Left ventricle myocardium inferior (tissue), 1 donor: ENCODE measurements around the gene GDPD4. TPM values are rescaled to one million over a fixed set of nuclear protein-coding genes. Genes with fewer than 3 reads are reported as not detected.

Experiments
- DNase-seq: peaks from one replicate; pipeline ENCODE4 v3.0.0-alpha.2; 2020
- H3K27ac ChIP-seq: fragments of 200-600 bp; replicated peaks from 2 replicates; pipeline ENCODE4 v1.8.0; 2021
- H3K27me3 ChIP-seq: fragments of 200-600 bp; 2 replicates; pipeline ENCODE4 v1.8.0; 2021; ENCODE audit warnings: low read depth
- H3K36me3 ChIP-seq: fragments of 200-600 bp; 2 replicates; pipeline ENCODE4 v1.8.0; 2021
- H3K4me1 ChIP-seq: fragments of 200-600 bp; 2 replicates; pipeline ENCODE4 v1.8.0; 2021
- H3K4me3 ChIP-seq: fragments of 200-600 bp; 2 replicates; pipeline ENCODE4 v1.8.0; 2021; ENCODE audit warnings: mild to moderate bottlenecking, moderate library complexity
- H3K9me3 ChIP-seq: fragments of 200-600 bp; replicated peaks from 2 replicates; pipeline ENCODE4 v1.8.0; 2021
- intact Hi-C: fragments of 100-400 bp; cut with micrococcal nuclease; formaldehyde crosslinking; loops from one replicate; pipeline ENCODE4 v1.11.0; 2022
- total RNA-seq: library from RNA; stranded (reverse); fragmentation: NEBNext Ultra II Directional; extraction: Animal tissue kit (Norgen Biotek cat#: 25700); gene quantifications from one replicate; pipeline ENCODE4 v1.2.1, GENCODE V29; 2021
- TF ChIP-seq, protein P1 (sequence below): fragments of 200-600 bp; IDR thresholded peaks from 2 replicates; pipeline ENCODE4 v1.8.0; 2021; ENCODE audit warnings: antibody characterized with exemption, mild to moderate bottlenecking, borderline replicate concordance
- donor health status: DM: no; HTN: yes; CAD: no; lungs with severe emphysema.

The GDPD4 gene
- total RNA-seq, 1 donor from 2014 or later: not detected

DNA sequence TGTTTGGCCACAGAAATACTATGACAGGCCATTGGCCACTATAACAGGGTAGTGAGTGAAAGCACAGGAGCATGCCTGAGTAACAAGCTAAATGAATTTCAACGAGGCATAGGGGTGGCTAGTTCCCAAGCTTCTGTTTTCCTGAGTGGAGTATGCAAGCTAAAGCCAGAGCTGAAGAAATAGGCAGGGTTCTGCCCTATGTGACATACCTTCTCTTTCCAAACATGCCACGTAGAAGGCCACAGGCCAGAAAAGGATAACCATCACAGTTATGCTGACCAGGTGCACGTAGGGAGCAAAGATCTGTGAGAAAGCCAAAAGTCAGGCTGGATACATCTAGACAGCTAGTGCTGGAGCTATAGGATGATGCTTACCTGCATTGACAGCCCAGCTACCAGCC, 30.6 kb downstream of the GDPD4 start:
- no peak for DNase-seq
- H3K27ac ChIP-seq: no peak overlapping the region
- no peaks in the 10 kb centered on the region for H3K4me1 ChIP-seq
- no peaks in the 10 kb centered on the region for H3K36me3 ChIP-seq
- H3K27me3 ChIP-seq: peaks cover 16% of the 10 kb centered on the region
- TF ChIP-seq, protein P1, sequence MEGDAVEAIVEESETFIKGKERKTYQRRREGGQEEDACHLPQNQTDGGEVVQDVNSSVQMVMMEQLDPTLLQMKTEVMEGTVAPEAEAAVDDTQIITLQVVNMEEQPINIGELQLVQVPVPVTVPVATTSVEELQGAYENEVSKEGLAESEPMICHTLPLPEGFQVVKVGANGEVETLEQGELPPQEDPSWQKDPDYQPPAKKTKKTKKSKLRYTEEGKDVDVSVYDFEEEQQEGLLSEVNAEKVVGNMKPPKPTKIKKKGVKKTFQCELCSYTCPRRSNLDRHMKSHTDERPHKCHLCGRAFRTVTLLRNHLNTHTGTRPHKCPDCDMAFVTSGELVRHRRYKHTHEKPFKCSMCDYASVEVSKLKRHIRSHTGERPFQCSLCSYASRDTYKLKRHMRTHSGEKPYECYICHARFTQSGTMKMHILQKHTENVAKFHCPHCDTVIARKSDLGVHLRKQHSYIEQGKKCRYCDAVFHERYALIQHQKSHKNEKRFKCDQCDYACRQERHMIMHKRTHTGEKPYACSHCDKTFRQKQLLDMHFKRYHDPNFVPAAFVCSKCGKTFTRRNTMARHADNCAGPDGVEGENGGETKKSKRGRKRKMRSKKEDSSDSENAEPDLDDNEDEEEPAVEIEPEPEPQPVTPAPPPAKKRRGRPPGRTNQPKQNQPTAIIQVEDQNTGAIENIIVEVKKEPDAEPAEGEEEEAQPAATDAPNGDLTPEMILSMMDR: no peak
- intact Hi-C loops: no loop called here
- H3K9me3 ChIP-seq: no peaks in the 10 kb centered on the region
- no peak overlapping the region for H3K4me3 ChIP-seq

DNA sequence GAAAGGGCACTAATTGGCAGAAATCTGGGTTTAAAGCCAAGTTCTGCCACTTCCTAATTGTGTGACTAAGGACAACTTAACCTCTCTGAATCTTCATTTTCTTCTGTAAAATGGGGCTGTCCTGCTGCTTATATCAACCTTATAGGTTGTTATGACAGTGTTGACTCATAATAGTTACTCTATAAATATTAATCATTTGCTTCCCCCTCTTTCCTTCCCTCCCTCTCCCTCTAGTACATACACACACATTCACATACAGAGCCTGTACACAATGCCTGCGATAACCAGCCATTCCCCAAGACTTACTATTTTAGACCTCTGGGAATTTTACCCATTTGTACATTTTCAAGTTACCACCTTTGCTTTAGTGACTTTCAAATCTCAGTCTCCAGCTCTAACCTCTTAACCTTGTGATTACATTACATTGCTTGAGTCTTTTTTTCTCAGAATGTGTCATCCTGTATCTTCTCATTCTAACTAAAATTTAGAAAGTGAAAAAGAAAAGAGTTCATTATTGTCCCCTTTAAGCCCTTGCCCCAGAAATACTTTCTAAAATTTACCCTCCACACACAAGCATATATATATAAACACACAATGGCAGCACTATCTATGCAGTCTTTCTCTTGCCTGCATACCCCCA, 31.9 kb downstream of the GDPD4 start:
- Histone ChIP-seq H3K4me1 (no peaks in the 10 kb centered on the region), H3K27ac (no peak overlapping the region), H3K9me3 (no peaks in the 10 kb centered on the region), H3K4me3 (no peak overlapping the region), H3K27me3 (peaks cover 16% of the 10 kb centered on the region), H3K36me3 (no peaks in the 10 kb centered on the region)
- no peak for DNase-seq
- TF ChIP-seq, protein P1: no peak
- intact Hi-C loops: no loop called here

DNA sequence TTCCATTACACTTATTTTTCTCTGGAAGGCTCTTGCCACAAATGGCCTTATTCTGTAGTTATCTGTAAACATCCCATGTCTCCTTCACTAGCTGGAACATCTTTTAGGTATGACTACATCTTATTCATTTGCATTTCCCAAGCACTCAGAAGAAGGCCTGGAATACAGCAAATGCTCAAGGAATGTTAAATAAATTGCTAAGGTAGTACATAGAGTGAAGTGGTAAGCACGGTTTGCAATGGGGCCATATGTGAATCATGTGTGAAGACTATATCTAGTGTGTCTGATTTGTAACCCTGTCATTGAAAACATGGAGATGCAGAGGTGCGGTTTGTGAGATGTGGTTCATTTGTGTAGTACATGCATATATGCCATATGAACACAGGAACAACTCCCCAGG, 33.5 kb downstream of the GDPD4 start:
- DNase-seq: no peak
- Histone ChIP-seq H3K36me3 (no peaks in the 10 kb centered on the region), H3K4me1 (no peaks in the 10 kb centered on the region), H3K9me3 (peaks cover 10% of the 10 kb centered on the region), H3K27ac (no peak overlapping the region), H3K27me3 (peaks cover 16% of the 10 kb centered on the region), H3K4me3 (no peak overlapping the region)
- intact Hi-C loops: no loop called here
- TF ChIP-seq, protein P1: no peak

DNA sequence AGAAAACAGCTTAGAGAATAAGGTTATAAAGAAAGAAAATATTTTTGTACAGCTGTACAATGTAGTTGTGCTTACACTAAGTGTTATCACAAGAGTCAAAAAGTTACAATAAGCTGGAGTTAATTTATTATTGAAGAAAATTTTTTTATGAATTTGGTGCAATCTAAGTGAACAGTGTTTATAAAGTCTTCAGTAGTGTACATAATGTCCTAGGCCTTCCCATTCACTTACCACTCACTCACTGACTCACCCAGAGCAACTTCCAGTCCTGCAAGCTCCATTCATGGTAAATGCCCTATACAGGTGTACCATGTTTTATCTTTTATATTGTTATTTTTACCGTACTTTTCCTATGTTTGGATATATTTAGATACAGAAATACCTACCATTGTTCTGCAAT, 34.7 kb downstream of the GDPD4 start:
- no peak for DNase-seq
- H3K4me3 ChIP-seq: no peak overlapping the region
- H3K9me3 ChIP-seq: peaks cover 22% of the 10 kb centered on the region
- no peak overlapping the region for H3K27ac ChIP-seq
- intact Hi-C loops: no loop called here
- H3K4me1 ChIP-seq: no peaks in the 10 kb centered on the region
- peaks cover 11% of the 10 kb centered on the region for H3K27me3 ChIP-seq
- no peaks in the 10 kb centered on the region for H3K36me3 ChIP-seq
- TF ChIP-seq, protein P1: no peak

DNA sequence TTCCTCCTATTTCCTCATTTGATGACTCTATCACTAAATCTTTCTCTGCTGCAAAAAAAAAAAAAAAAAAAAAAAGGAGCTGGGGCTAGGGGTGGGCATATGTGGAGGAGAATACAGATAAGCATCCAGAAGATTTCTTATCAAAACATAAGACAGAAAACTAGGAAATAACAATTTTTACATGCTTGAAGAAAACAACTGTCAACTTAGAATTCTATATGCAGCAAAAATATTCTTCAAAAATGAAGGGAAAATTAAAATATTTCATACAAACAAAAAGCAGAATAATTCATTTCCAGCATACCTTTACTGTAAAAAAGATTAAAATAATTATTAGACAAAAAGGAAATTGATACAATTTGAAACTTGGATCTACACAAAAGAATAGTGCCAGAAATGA, 38.7 kb downstream of the GDPD4 start:
- intact Hi-C loops: no loop called here
- H3K4me3 ChIP-seq: no peak overlapping the region
- TF ChIP-seq, protein P1: no peak
- H3K4me1 ChIP-seq: no peaks in the 10 kb centered on the region
- H3K27me3 ChIP-seq: no peaks in the 10 kb centered on the region
- DNase-seq: no peak
- no peaks in the 10 kb centered on the region for H3K36me3 ChIP-seq
- peaks cover 27% of the 10 kb centered on the region for H3K9me3 ChIP-seq
- no peak overlapping the region for H3K27ac ChIP-seq
